OCI-LY1 (cell line): ENCODE data around the gene HACD3.

Experiments
- H2AFZ ChIP-seq: fragments of 200-600 bp; sonication (generic), shearing (Covaris generic); 2 replicates; pipeline ENCODE4 v1.6.0; 2014; ENCODE audit warnings: antibody characterized with exemption, mild to moderate bottlenecking, low read length
- H3F3A ChIP-seq: fragments of 200-600 bp; sonication (generic), shearing (Covaris generic); 2 replicates; pipeline ENCODE4 v1.6.0; 2014; ENCODE audit warnings: mild to moderate bottlenecking, antibody characterized with exemption, low read length, moderate library complexity; ENCODE audit not compliant: insufficient read depth
- H3K27ac ChIP-seq: fragments of 200-600 bp; sonication (generic); 2 replicates; pipeline ENCODE4 v1.5.1; 2014; ENCODE audit warnings: low read length, mixed run types, mild to moderate bottlenecking, low read depth; ENCODE audit not compliant: poor library complexity, severe bottlenecking
- H3K27me3 ChIP-seq: fragments of 200-600 bp; sonication (generic); 2 replicates; pipeline ENCODE4 v1.6.0; 2014; ENCODE audit warnings: antibody characterized with exemption, mild to moderate bottlenecking, low read length, moderate library complexity; ENCODE audit not compliant: insufficient read depth
- H3K36me3 ChIP-seq: fragments of 200-600 bp; sonication (generic); 2 replicates; pipeline ENCODE4 v1.6.1; 2014; ENCODE audit warnings: mild to moderate bottlenecking, antibody characterized with exemption, low read length, moderate library complexity, mixed read lengths; ENCODE audit not compliant: insufficient read depth
- H3K4me1 ChIP-seq: fragments of 200-600 bp; sonication (generic); 2 replicates; pipeline ENCODE4 v1.5.1; 2014; ENCODE audit warnings: mild to moderate bottlenecking, low read length, moderate library complexity; ENCODE audit not compliant: insufficient read depth, severe bottlenecking
- H3K4me2 ChIP-seq: fragments of 200-600 bp; sonication (generic), shearing (Covaris generic); 2 replicates; pipeline ENCODE4 v1.6.1; 2014; ENCODE audit warnings: low read length
- H3K4me3 ChIP-seq: fragments of 200-600 bp; sonication (generic); 2 replicates; pipeline ENCODE4 v1.5.1; 2014; ENCODE audit warnings: low read length, low read depth, mild to moderate bottlenecking, mixed read lengths; ENCODE audit not compliant: poor library complexity, severe bottlenecking
- H3K79me2 ChIP-seq: fragments of 200-600 bp; shearing (Covaris generic); 2 replicates; pipeline ENCODE4 v1.6.1; 2016; ENCODE audit warnings: mixed run types, low read length, mixed read lengths; ENCODE audit not compliant: insufficient read depth
- H3K9ac ChIP-seq: fragments of 200-600 bp; sonication (generic), shearing (Covaris generic); 2 replicates; pipeline ENCODE4 v1.6.1; 2014; ENCODE audit warnings: mild to moderate bottlenecking, low read length, mixed read lengths
- H3K9me2 ChIP-seq: fragments of 200-600 bp; sonication (generic), shearing (Covaris generic); 2 replicates; pipeline ENCODE4 v1.6.1; 2014; ENCODE audit warnings: low read depth, mild to moderate bottlenecking, low read length, mixed read lengths
- H3K9me3 ChIP-seq: fragments of 200-600 bp; shearing (Covaris generic); 2 replicates; pipeline ENCODE4 v1.6.1; 2014; ENCODE audit warnings: low read length, mixed read lengths
- H4K20me1 ChIP-seq: fragments of 200-600 bp; sonication (generic), shearing (Covaris generic); 2 replicates; pipeline ENCODE4 v1.6.0; 2016; ENCODE audit warnings: mild to moderate bottlenecking, low read length; ENCODE audit not compliant: insufficient read depth
- CTCF ChIP-seq: fragments of 200-600 bp; sonication (generic), shearing (Covaris generic); IDR thresholded peaks from 2 replicates; pipeline ENCODE4 v1.5.1; 2017; ENCODE audit warnings: mild to moderate bottlenecking, antibody characterized with exemption, low read length, moderate library complexity, mixed read lengths
- EZH2 ChIP-seq: fragments of 200-600 bp; sonication (generic), shearing (Covaris generic); IDR thresholded peaks from 2 replicates; pipeline ENCODE4 v1.8.0; 2017; ENCODE audit warnings: borderline replicate concordance, mixed run types, mild to moderate bottlenecking, antibody characterized with exemption, low read length, moderate library complexity, mixed read lengths

The HACD3 gene

GRCh38 chr15:65509321-65509720, 20.9 kb upstream of the HACD3 start:
- Histone ChIP-seq H3K4me2 (no peak overlapping the region), H3K36me3 (peaks cover 78% of the 10 kb centered on the region), H3F3A (no peaks in the 10 kb centered on the region), H3K27ac (no peak overlapping the region), H3K4me1 (no peaks in the 10 kb centered on the region), H3K79me2 (peaks cover 3% of the 10 kb centered on the region; the same call in 1 of the 2 replicates), H4K20me1 (no peaks in the 10 kb centered on the region), H3K4me3 (no peak overlapping the region), H3K9me3 (no peaks in the 10 kb centered on the region), H2AFZ (no peak overlapping the region), H3K9me2 (no peaks in the 10 kb centered on the region), H3K27me3 (no peaks in the 10 kb centered on the region), H3K9ac (no peak overlapping the region)
- TF ChIP-seq EZH2 (no peak), CTCF (no peak)

GRCh38 chr15:65512189-65512588, 18.1 kb upstream of the HACD3 start:
- peaks cover 73% of the 10 kb centered on the region for H3K36me3 ChIP-seq
- no peak for TF ChIP-seq CTCF
- no peak for TF ChIP-seq EZH2
- no peak overlapping the region for H3K4me3 ChIP-seq
- no peak overlapping the region for H3K9ac ChIP-seq
- peaks cover 29% of the 10 kb centered on the region for H3K79me2 ChIP-seq
- no peak overlapping the region for H3K4me2 ChIP-seq
- H4K20me1 ChIP-seq = no peaks in the 10 kb centered on the region
- no peaks in the 10 kb centered on the region for H3K27me3 ChIP-seq
- no peaks in the 10 kb centered on the region for H3K9me2 ChIP-seq
- H3F3A ChIP-seq = no peaks in the 10 kb centered on the region
- H3K27ac ChIP-seq = no peak overlapping the region
- no peak overlapping the region for H2AFZ ChIP-seq
- H3K9me3 ChIP-seq = no peaks in the 10 kb centered on the region
- peaks cover 14% of the 10 kb centered on the region for H3K4me1 ChIP-seq

- Histone ChIP-seq H3K27me3 (no peaks in the 10 kb centered on the region), H3K9me3 (no peaks in the 10 kb centered on the region), H2AFZ (no peak overlapping the region), H3K9ac (no peak overlapping the region), H3F3A (no peaks in the 10 kb centered on the region), H4K20me1 (no peaks in the 10 kb centered on the region), H3K9me2 (no peaks in the 10 kb centered on the region), H3K4me1 (peaks cover 17% of the 10 kb centered on the region), H3K4me2 (no peak overlapping the region), H3K36me3 (peaks cover 66% of the 10 kb centered on the region), H3K4me3 (no peak overlapping the region), H3K79me2 (peaks cover 29% of the 10 kb centered on the region), H3K27ac (no peak overlapping the region)
- no peak for TF ChIP-seq EZH2
- no peak for TF ChIP-seq CTCF
These were observed 17.4 kb upstream of the HACD3 start for GRCh38 chr15:65512807-65513416.
